ENCODE data around the gene PTPN12.
"Not testable (repeated sequence)": the region's sequence is repeated elsewhere in the genome, so short reads cannot be mapped to it uniquely, and the experiment has no call there.

PTPN12 gene

GRCh38 chr7:77521537-77521936, 15.6 kb upstream of the PTPN12 start:
- not testable (repeated sequence) for H3K4me3 ChIP-seq (ENCODE audit: insufficient read depth, low read depth, low read length); H3K27me3 ChIP-seq (ENCODE audit: control insufficient read depth, insufficient read depth, low read length, poor library complexity, severe bottlenecking); H3K27ac ChIP-seq (ENCODE audit: insufficient read depth, low read depth, low read length, poor library complexity, severe bottlenecking); H3K36me3 ChIP-seq (ENCODE audit: control insufficient read depth, insufficient read depth, low read length); H3K9me3 ChIP-seq (ENCODE audit: control insufficient read depth, low read length); H3K4me1 ChIP-seq (ENCODE audit: control insufficient read depth, insufficient read depth, low read length)
- 92 to 95% methylated on average over 4 of the region's 5 CpGs for whole genome bisulfite sequencing, 2 experiments

GRCh38 chr7:77524731-77525130, 12.4 kb upstream of the PTPN12 start:
- no peaks in the 10 kb centered on the region for H3K9me3 ChIP-seq (ENCODE audit: control insufficient read depth, low read length)
- H3K36me3 ChIP-seq (ENCODE audit: control insufficient read depth, insufficient read depth, low read length): no peaks in the 10 kb centered on the region
- H3K27me3 ChIP-seq (ENCODE audit: control insufficient read depth, insufficient read depth, low read length, poor library complexity, severe bottlenecking): no peaks in the 10 kb centered on the region
- H3K27ac ChIP-seq (ENCODE audit: insufficient read depth, low read depth, low read length, poor library complexity, severe bottlenecking): no peak overlapping the region
- no peaks in the 10 kb centered on the region for H3K4me1 ChIP-seq (ENCODE audit: control insufficient read depth, insufficient read depth, low read length)
- no peak overlapping the region for H3K4me3 ChIP-seq (ENCODE audit: insufficient read depth, low read depth, low read length)

GRCh38 chr7:77525231-77525630, 11.9 kb upstream of the PTPN12 start:
- Histone ChIP-seq H3K4me1 (ENCODE audit: control insufficient read depth, insufficient read depth, low read length) (no peaks in the 10 kb centered on the region), H3K9me3 (ENCODE audit: control insufficient read depth, low read length) (no peaks in the 10 kb centered on the region), H3K27ac (ENCODE audit: insufficient read depth, low read depth, low read length, poor library complexity, severe bottlenecking) (no peak overlapping the region), H3K4me3 (ENCODE audit: insufficient read depth, low read depth, low read length) (no peak overlapping the region), H3K36me3 (ENCODE audit: control insufficient read depth, insufficient read depth, low read length) (no peaks in the 10 kb centered on the region), H3K27me3 (ENCODE audit: control insufficient read depth, insufficient read depth, low read length, poor library complexity, severe bottlenecking) (no peaks in the 10 kb centered on the region)
- 97 to 100% methylated on average over 1 to 2 of the region's 2 CpGs for WGBS, 2 experiments

DNA sequence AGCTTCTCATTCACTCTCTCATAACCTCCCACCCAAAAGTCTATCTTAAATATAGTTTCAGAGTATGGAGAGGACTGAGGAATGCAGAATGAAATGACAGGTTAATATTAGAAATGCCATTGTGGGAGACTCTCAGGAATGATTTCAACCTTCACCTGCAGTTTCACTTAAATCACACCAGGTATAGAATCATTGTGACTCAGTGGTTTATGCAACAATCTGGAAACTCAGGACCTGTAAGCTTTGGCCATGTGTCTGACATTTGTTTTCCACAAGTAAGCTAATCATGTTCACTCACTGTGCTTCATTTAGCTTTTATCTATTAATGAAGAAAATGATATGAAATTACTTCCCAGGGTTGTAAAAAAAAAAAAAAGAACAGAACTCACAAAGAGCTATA, 8.7 kb upstream of the PTPN12 start:
- Histone ChIP-seq H3K27ac (ENCODE audit: insufficient read depth, low read depth, low read length, poor library complexity, severe bottlenecking) (no peak overlapping the region), H3K27me3 (ENCODE audit: control insufficient read depth, insufficient read depth, low read length, poor library complexity, severe bottlenecking) (no peaks in the 10 kb centered on the region), H3K4me3 (ENCODE audit: insufficient read depth, low read depth, low read length) (no peak overlapping the region), H3K9me3 (ENCODE audit: control insufficient read depth, low read length) (no peaks in the 10 kb centered on the region), H3K4me1 (ENCODE audit: control insufficient read depth, insufficient read depth, low read length) (no peaks in the 10 kb centered on the region), H3K36me3 (ENCODE audit: control insufficient read depth, insufficient read depth, low read length) (no peaks in the 10 kb centered on the region)

- Histone ChIP-seq H3K27me3 (ENCODE audit: control insufficient read depth, insufficient read depth, low read length, poor library complexity, severe bottlenecking) (no peaks in the 10 kb centered on the region), H3K36me3 (ENCODE audit: control insufficient read depth, insufficient read depth, low read length) (no peaks in the 10 kb centered on the region), H3K27ac (ENCODE audit: insufficient read depth, low read depth, low read length, poor library complexity, severe bottlenecking) (no peak overlapping the region), H3K4me1 (ENCODE audit: control insufficient read depth, insufficient read depth, low read length) (no peaks in the 10 kb centered on the region), H3K9me3 (ENCODE audit: control insufficient read depth, low read length) (no peaks in the 10 kb centered on the region), H3K4me3 (ENCODE audit: insufficient read depth, low read depth, low read length) (no peak overlapping the region)
- 24 to 73% methylated on average over 1 to 4 of the region's 4 CpGs for WGBS, 2 experiments
Measured at GRCh38 chr7:77529279-77529678, 7.8 kb upstream of the PTPN12 start.

- Histone ChIP-seq H3K27me3 (ENCODE audit: control insufficient read depth, insufficient read depth, low read length, poor library complexity, severe bottlenecking) (no peaks in the 10 kb centered on the region), H3K36me3 (ENCODE audit: control insufficient read depth, insufficient read depth, low read length) (no peaks in the 10 kb centered on the region), H3K4me1 (ENCODE audit: control insufficient read depth, insufficient read depth, low read length) (no peaks in the 10 kb centered on the region), H3K4me3 (ENCODE audit: insufficient read depth, low read depth, low read length) (no peak overlapping the region), H3K9me3 (ENCODE audit: control insufficient read depth, low read length) (no peaks in the 10 kb centered on the region), H3K27ac (ENCODE audit: insufficient read depth, low read depth, low read length, poor library complexity, severe bottlenecking) (no peak overlapping the region)
- WGBS, 2 experiments: 86 to 89% methylated on average over 2 of the region's 2 CpGs
Measured at GRCh38 chr7:77531038-77531437, 6.1 kb upstream of the PTPN12 start.

DNA sequence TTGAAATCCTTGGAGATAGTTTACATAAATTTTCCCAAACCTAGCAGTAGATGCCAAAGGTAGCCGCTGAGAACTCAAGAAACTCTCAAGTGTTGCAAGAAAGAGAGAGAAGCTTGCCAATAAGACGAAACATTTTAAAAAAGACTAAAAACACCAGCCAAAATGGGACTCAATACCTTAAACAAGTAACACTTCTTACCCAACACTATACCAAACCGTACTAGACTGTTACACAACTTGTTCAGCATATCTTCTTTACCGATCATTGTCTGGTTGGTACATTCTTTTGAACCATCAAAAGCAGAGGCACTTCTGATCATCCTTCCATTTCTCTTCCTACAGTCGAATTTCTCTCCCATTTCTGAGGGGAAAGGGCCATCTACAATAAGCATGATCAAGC, 4.8 kb upstream of the PTPN12 start:
- 94 to 95% methylated on average over 5 of the region's 5 CpGs for WGBS, 2 experiments
- no peak overlapping the region for H3K4me3 ChIP-seq (ENCODE audit: insufficient read depth, low read depth, low read length)
- no peaks in the 10 kb centered on the region for H3K9me3 ChIP-seq (ENCODE audit: control insufficient read depth, low read length)
- H3K4me1 ChIP-seq (ENCODE audit: control insufficient read depth, insufficient read depth, low read length): no peaks in the 10 kb centered on the region
- no peak overlapping the region for H3K27ac ChIP-seq (ENCODE audit: insufficient read depth, low read depth, low read length, poor library complexity, severe bottlenecking)
- H3K36me3 ChIP-seq (ENCODE audit: control insufficient read depth, insufficient read depth, low read length): no peaks in the 10 kb centered on the region
- H3K27me3 ChIP-seq (ENCODE audit: control insufficient read depth, insufficient read depth, low read length, poor library complexity, severe bottlenecking): no peaks in the 10 kb centered on the region

DNA sequence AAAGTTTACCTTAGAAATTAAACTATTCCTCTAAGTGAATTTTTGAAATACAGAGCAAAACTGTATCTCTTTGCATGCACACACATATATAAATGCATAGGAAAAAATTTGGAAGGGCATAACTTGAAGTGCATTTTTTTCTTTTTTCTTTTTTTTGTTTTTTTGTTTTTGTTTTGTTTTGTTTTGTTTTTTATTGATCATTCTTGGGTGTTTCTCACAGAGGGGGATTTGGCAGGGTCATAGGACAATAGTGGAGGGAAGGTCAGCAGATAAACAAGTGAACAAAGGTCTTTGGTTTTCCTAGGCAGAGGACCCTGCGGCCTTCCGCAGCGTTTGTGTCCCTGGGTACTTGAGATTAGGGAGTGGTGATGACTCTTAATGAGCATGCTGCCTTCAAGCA, 4.4 kb upstream of the PTPN12 start:
- H3K27ac ChIP-seq (ENCODE audit: insufficient read depth, low read depth, low read length, poor library complexity, severe bottlenecking); H3K4me1 ChIP-seq (ENCODE audit: control insufficient read depth, insufficient read depth, low read length); H3K36me3 ChIP-seq (ENCODE audit: control insufficient read depth, insufficient read depth, low read length); H3K9me3 ChIP-seq (ENCODE audit: control insufficient read depth, low read length); H3K27me3 ChIP-seq (ENCODE audit: control insufficient read depth, insufficient read depth, low read length, poor library complexity, severe bottlenecking); H3K4me3 ChIP-seq (ENCODE audit: insufficient read depth, low read depth, low read length): not testable (repeated sequence)
- WGBS, 2 experiments: no CpG with 5 or more reads among the region's 3 CpGs

DNA sequence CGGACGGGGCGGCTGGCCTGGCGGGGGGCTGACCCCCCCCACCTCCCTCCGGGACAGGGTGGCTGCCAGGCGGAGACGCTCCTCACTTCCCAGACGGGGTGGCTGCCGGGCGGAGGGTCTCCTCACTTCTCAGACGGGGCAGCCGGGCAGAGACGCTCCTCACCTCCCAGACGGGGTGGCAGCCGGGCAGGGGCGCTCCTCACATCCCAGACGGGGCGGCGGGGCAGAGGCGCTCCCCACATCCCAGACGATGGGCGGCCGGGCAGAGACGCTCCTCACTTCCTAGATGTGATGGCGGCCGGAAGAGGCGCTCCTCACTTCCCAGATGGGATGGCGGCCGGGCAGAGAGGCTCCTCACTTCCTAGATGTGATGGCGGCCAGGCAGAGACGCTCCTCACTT, 3.0 kb upstream of the PTPN12 start:
- H3K9me3 ChIP-seq (ENCODE audit: control insufficient read depth, low read length); H3K27me3 ChIP-seq (ENCODE audit: control insufficient read depth, insufficient read depth, low read length, poor library complexity, severe bottlenecking); H3K4me3 ChIP-seq (ENCODE audit: insufficient read depth, low read depth, low read length); H3K4me1 ChIP-seq (ENCODE audit: control insufficient read depth, insufficient read depth, low read length); H3K36me3 ChIP-seq (ENCODE audit: control insufficient read depth, insufficient read depth, low read length); H3K27ac ChIP-seq (ENCODE audit: insufficient read depth, low read depth, low read length, poor library complexity, severe bottlenecking): not testable (repeated sequence)
- 95 to 96% methylated on average over 24 to 26 of the region's 31 CpGs for WGBS, 2 experiments

GRCh38 chr7:77536017-77536412, 1.1 kb upstream of the PTPN12 start:
- 42 to 53% methylated on average over 6 to 8 of the region's 9 CpGs for WGBS, 2 experiments
- no peak overlapping the region for H3K27ac ChIP-seq (ENCODE audit: insufficient read depth, low read depth, low read length, poor library complexity, severe bottlenecking)
- H3K4me3 ChIP-seq (ENCODE audit: insufficient read depth, low read depth, low read length): peak overlapping the region; percentile 98

DNA sequence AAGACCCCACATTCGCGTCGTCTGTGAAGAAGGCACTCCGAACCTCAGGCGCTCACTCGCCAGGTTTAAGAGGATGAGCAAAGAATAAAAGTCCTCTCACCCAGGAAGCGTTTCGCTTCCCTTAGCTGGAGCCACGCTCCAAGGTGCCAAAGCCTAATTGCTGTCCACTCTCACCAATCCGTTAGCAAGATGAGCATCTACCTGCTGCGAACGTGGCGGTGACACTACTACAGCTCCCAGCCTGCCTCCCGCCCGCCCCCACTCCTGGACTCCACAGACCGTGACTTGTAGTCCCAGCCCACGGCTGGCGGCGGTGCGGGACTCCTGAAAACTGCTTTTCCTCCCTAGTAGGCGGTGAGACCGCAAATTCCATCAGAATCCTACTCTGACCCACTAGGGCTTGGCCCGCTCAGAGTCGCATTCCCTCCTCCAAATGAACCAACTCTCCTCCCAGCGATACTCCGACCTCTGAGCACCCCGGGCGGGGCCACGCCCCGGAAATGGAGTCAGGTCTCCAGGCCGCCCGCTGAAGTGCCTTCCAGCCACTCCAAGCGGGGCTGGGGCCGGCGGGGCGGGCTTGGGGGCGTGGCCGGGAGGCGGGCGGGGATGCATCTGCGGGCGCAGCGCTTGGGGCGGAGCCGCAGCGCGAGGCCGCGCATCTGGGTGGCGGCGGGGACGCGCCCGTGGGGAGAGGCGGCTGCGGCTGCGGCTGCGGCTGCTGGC, 521 bp upstream of the PTPN12 start:
- WGBS, 2 experiments: 1% methylated on average over 56 to 58 of the region's 58 CpGs
- Histone ChIP-seq H3K27ac (ENCODE audit: insufficient read depth, low read depth, low read length, poor library complexity, severe bottlenecking) (peak overlapping the region; percentile 51), H3K4me1 (ENCODE audit: control insufficient read depth, insufficient read depth, low read length) (peaks cover 4% of the 10 kb centered on the region), H3K36me3 (ENCODE audit: control insufficient read depth, insufficient read depth, low read length) (no peaks in the 10 kb centered on the region), H3K27me3 (ENCODE audit: control insufficient read depth, insufficient read depth, low read length, poor library complexity, severe bottlenecking) (no peaks in the 10 kb centered on the region), H3K4me3 (ENCODE audit: insufficient read depth, low read depth, low read length) (peak overlapping the region; percentile 98), H3K9me3 (ENCODE audit: control insufficient read depth, low read length) (no peaks in the 10 kb centered on the region)

More at GRCh38 chr7:77536017-77536412, 1.1 kb upstream of the PTPN12 start:
- Histone ChIP-seq H3K27me3 (ENCODE audit: control insufficient read depth, insufficient read depth, low read length, poor library complexity, severe bottlenecking) (no peaks in the 10 kb centered on the region), H3K4me1 (ENCODE audit: control insufficient read depth, insufficient read depth, low read length) (peaks cover 4% of the 10 kb centered on the region), H3K9me3 (ENCODE audit: control insufficient read depth, low read length) (no peaks in the 10 kb centered on the region), H3K36me3 (ENCODE audit: control insufficient read depth, insufficient read depth, low read length) (no peaks in the 10 kb centered on the region)

Data from ectodermal cell (in vitro differentiated cells).